HG03045 (cell line): Measurements from ENCODE around the gene PPP1R13L.

ENCODE experiments used
- ATAC-seq: cut with Tn5 transposase; IDR thresholded peaks from one replicate; pipeline ENCODE4 v1.9.1; 2021; ENCODE audit warnings: mild to moderate bottlenecking, moderate library complexity; ENCODE audit not compliant: unreplicated experiment

Gene PPP1R13L

DNA sequence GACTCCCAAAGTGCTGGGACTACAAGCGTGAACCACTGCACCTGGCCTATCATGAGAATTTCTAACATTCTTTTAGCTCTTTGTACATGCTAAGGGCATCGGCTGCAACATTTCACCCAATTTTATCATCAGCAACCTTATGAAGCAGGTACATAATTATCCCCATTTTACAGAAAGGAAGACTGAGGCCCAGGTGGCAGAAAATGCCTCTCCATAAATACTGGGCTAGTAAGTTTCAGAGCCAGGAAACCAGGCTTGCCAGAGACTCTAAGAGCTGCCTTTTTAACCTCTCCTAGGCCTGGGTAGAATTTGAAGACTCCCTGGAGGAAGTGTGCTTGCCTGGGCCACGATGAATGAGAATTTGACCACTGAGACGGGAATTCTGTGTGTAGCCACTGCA is 36.7 kb downstream of the PPP1R13L start:
- no peak for ATAC-seq

DNA sequence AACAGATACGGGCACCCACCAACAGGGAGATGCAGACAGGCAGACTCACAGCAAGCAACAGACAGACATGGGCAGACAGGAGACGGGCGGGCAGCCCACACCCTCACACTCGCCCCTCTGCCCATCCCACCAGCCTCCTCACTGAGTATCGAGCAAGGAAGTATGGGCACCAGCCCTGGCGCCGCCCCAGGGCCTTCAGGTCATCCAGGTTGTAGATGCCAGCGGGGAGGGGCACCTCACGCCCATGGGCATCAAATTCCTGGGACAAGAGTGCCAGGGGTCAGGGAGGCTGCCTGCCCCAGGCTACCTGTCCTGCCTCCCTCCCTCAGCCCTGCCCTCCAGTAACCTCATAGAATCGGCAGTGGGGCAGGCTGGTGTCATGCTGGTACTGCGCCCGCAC is 40.2 kb downstream of the PPP1R13L start:
- no peak for ATAC-seq

DNA sequence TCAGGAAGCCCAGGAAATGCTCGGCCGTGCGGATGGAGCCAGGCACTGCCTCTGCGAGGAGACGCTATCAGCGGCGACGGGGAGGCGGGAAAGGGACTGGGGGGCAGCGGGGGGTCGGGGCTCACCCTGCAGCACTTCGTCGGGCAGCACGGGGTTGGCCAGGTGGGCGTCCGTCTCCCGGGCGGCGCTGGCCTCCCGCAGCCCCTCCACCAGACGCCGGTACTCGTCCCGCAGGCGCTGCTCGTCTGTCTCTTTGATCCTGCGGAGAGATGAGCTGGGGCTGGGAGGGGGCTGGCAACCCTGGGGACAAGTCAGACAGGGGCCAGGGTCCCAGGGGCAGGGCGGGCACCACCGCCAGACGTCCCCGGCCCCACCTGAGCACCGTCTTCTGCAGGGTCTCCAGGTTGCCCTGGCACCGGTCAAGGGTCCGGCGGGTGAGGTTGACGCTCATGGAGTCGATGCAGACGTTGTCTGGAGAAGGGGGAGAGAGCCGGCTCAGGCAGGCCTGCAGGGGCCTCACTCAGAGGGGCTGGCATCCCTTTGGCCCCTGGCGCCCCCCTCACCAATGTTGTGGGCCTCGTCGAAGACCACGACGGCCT is 40.9 kb downstream of the PPP1R13L start:
- ATAC-seq = no peak

DNA sequence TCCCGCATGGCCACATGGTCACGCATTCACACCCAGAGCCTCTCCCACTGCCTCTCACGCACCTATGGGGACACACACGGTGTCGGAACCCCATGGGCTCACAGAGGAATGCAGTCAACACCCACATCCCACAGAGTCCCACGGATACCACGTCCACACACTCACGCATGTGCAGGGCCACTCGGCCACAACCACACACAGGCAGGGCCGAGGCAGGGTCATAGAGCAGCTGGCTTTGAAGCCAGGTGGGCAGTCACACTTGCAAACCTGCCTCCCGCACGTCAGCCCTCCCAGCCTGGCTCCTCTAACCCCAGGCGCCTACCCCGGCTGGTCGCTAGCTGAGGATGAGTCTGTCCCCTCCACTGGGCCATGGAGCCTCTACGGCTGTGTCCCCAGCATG is 42.6 kb downstream of the PPP1R13L start:
- no peak for ATAC-seq

DNA sequence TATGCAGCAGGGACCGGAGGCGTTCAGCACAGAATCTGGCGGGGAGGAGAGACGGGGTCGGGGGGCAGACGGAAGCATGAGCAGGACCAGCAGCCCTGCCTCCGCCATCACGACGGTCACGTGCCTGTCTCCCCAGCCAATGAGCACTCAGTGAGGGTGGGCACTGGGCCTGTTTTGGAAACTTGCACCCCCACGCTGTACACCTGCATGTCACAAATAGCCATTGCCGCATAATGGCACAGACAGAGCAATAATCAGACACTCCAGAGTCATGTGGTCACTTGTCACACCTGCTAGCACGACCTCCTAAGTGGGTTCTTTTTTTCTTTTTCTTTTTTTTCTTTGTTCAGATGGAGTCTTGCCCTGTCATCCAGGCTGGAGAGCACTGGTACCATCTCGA is 43.3 kb downstream of the PPP1R13L start:
- ATAC-seq = no peak

DNA sequence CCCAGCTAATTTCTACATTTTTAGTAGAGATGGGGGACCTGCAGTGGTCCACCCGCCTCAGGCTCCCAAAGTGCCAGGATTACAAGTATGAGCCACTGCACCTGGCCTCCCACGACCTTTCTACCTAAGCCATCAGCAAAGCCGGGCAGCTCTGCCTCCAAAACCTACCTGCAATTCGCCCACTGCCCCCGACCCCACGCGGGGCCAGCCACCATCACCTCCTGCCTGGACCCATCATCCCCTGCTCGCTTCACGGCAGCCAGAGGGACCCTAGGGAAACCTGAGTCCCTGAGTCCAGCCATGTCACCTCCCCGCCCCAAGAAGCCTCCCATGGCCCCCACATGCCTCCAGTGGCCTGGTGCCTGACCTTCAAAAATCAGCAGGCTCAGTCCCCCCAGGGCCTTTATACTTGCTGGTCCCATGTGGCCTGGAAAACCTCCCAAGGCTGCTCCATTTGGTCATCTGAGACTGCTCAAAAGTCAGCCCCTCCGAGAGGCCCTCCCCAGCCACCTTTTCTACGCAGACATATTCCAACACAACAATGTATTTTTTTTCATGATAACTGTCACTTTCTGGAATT is 46.6 kb downstream of the PPP1R13L start:
- no peak for ATAC-seq

DNA sequence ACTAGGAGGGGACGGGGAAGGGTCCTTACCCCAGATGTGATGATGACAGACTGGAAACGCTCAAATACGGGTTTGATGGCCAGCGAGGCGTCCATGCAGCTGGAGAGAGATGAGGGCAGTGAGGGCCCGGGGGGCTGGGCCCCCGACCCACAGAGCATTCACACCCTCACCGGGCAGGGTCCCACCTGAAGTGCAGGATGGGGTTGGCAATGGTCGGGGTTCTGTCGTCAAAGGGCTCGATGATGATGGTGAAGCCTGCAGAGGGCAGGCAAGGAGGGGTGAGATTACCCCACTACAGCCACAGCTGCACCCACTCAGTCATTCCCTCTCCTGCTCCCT is 47.5 kb downstream of the PPP1R13L start:
- no peak for ATAC-seq

DNA sequence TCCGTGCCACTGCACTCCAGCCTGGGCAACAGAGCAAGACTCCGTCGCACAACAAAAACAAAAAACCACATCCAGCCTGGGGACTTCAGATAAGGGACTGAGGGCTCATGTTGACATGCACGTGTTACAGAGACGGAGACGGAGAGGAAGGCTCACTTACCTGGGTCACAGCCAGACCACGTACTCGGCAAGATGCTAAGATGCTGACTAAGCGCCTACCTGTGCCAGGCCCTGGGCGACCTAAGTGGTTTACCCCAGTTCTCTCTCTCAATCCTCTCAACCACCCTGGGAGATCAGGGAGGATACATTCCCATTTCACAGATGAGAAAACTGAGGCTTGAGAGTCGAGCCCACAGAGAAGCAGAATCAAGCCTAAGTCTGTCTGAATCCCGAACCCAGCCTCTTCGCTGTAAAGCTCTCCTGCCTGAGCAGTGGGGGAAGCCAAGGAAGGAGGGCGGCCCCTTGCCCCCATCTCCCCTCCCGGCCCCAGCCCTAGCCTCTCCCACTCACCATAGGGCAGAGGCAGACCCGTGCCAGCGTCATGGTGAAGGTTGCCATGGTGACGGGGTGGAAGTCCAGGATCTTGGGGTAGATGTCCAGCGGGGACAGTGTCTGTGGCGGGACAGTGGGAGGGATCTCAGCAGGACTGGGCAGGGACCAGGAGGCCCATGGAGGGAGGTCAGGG is 48.0 kb downstream of the PPP1R13L start:
- ATAC-seq = no peak

DNA sequence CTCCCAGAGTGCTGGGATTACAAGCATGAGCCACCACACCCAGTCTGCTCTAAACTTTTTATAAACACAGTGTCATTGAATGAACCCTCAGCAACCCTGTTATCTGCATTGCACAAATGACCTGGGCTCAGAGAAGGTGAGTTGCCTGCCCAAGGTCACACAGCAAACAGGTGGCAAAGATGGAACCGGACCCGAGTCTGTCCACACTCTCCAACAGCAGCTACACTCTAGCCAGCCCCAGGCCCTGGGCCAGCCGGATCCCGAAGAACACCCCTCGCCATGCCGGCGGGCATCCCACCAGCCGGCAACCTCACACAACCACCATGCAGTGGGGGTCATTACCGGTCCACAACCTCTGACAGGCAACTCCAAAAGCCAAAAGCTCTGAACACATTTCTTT is 49.0 kb downstream of the PPP1R13L start:
- no peak for ATAC-seq

DNA sequence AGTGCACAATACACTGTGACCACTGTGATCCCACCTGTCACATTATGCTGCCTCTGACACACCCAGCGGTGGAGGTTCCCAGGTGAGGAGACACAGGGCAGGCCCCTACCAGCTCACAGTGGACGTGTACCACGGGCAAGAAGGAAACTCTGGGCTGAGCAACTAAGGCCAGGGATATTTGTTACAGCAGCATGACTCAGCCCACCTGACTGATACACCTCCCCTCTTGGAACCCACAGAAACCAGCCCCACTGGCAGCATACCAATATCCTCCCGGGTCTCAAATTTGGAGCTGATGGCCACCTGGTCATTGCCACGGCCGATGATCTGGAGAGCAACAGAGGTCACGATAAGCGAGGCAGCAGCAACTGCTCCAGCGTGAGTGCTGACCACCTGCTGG is 49.5 kb downstream of the PPP1R13L start:
- no peak for ATAC-seq

DNA sequence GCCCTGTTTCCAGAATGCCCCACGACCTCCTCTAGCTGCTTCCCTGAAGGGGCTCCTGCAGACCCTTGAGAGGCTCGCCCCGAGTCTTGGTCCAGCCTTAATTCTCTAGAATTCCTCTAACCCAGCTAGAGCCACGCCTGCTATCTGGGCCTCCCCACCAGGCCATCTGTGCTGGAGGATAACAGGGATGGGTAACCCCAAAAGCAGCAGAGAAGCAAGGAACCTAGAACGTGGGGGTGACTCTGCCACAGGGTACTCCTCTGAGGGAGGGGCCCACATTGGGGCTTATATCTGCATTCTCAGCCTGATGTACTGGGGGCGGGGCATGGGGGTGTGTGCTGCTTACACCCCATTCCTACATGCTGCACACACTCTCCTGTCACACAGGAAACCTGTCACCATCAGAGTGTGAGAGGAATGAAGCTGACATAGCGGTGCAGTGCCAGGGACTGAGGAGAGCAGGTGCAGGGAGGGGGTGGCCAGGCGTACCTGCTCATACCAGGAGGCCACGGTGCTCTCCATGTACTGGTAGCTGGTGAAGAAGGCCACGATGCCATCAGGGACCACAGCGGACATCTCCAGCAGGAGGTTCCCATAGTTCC is 50.5 kb downstream of the PPP1R13L start:
- ATAC-seq = no peak

DNA sequence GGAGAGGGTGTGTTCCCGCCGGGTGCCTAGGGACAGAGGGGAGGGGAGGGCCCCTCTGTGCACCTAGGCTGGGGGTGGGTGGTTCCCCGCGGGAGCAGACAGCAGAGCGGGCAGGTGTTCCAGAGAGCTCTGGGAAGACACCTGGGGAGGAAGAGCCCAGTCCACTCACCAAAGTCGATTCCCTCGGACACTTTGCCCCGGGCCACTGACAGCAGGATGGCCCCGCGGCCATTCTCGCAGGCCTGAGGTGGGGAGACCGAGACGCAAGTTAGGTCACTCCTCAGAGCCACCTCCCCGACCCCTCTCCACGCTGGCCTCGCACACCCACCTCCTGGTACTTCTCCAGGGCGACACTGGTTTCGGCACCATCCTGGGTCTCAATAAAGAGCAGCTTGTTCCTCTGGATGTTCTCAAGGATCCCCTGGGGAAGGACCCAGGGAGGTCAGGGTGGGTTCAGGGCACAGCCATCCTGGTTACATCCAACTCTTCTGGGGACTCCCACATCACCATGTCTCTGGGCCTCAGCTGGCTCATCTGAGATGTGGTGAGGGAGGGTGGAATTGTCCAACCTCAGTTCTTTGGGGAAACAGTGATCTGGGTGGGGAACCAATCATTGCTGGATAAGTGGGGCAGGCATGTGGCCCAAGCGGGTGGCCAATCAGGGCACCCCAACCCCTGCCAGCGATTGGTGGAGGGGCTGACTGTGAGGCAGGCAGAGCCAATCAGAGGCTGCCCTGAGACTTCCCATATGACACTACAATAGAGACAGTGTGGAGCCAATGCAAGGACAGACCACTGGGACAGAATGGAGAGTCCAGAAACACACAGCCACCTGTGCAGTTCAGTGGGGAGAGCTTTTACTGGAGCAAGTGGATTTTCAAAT is 51.7 kb downstream of the PPP1R13L start:
- no peak for ATAC-seq

DNA sequence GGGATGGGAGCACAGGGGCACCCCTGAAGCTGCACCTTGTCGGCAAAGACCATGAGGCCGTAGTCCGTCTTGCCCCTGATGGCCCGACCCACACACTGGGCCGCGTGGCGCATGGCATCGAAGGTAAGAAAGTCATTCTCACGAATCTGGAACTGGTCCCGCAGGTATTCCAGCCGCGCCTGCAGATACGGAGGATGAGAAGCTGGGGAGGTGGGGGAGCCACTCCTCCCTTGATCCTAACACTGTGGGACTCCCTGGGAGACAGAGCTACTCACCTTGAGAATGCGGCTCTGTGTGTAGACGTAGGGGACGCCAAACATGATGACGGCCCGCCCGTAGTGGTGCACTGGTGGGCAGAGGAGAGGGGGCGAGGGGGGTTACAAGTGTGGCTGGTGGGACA is 52.4 kb downstream of the PPP1R13L start:
- no peak for ATAC-seq

DNA sequence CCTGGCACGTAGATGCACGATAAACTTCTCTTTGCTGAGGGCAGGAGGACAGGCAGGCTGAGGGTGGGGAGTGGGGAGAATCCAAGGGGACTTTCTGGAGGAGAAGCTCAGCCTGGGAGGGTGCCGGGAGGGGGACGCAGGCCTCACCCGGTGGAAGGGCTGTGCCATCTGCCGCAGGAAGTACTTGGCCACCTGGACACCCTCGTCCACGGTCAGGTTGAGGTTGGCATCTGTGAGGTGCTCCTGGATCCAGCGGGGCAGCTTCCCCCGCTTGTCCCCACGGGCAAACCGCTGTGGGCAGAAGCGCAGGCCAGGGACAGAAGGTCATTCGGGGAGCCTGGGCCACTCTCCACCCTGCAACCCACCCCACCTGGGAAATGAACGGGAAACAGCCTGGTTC is 52.8 kb downstream of the PPP1R13L start:
- no peak for ATAC-seq

DNA sequence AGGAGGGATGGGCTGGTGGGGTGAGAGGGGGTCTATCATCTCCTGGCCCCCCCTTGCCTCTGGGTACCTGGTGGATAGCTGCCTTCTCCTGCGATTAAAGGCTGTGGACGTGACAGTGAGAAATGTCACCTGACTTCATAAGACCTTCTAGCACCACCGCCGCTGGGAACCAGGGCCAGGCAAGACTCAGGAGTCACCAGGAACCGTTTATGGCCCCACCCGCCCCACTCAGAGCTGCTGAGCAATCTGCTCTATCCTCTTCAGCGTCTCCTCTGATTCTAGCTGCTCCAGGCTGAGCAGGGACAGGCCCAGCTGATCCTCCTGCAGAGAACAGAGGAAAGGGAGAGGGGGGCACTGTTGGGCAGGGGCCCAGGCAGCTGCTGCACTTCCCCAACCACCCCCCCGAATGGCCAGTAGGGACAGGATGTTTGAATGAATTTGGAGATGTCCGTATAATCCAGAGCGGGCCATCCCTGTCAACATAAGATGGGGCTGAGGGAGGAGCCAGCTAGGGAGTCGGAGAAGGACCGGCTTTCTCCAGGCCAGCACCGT is 53.4 kb downstream of the PPP1R13L start:
- no peak for ATAC-seq

DNA sequence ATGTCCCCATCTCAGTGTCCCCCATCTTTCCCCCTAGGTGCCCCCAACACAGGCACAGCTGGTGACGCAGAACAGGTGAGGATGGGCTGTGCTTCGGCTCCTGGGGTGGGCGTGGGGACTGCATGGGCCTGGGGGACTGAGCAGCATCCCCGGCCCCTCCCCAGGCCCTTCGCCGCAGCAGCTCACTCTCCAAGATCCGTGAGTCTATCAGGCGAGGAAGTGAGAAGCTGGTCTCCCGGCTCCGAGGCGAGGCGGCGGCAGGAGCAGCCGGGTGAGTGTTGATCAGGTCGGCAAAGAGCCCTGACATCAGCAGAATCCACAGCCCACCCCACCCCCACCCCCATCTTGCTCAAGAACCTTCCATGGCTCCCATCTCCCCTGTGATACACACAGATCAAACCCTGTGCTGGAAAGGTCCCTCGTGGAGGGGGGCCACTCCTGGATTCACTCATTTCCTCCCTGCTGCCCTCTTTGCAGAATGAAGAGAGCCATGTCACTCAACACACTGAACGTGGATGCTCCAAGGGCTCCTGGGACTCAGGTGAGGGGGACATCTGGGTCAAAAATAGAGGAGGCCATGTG is 54.3 kb downstream of the PPP1R13L start:
- no peak for ATAC-seq

DNA sequence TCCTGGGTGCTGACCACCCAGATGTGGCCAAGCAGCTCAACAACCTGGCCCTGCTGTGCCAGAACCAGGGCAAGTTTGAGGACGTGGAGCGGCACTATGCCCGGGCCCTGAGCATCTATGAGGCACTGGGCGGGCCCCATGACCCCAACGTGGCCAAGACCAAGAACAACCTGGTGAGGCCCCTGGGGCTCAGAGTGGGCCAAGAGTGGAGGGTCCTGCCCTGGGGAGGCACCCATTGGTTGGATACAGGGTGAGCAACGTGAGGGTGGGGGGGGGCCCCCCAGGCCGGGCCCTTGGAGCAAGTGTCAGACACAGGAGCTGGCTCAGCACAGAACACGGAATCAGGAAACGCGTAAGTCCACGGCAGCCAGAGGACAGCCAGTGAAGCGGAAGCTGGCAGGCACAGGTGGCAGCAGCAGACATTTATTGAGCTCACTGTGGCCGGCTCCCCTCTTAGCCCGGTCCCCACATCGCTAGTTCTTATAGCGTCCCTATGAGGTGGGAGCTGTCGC is 55.4 kb downstream of the PPP1R13L start:
- ATAC-seq = no peak

DNA sequence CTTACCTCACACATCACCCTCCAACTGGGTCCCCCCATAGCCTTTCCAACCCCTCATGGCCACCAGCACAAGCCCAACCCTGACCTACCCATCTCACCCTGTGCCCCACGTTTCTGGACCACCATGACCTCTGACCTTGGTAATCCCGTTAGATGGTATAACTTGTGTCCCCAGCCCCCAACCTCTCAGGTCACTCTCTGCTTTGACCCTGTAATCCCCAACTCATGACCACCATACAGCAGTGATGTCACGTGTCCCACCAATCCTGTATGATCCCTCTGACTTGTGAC is 55.8 kb downstream of the PPP1R13L start:
- ATAC-seq = no peak

DNA sequence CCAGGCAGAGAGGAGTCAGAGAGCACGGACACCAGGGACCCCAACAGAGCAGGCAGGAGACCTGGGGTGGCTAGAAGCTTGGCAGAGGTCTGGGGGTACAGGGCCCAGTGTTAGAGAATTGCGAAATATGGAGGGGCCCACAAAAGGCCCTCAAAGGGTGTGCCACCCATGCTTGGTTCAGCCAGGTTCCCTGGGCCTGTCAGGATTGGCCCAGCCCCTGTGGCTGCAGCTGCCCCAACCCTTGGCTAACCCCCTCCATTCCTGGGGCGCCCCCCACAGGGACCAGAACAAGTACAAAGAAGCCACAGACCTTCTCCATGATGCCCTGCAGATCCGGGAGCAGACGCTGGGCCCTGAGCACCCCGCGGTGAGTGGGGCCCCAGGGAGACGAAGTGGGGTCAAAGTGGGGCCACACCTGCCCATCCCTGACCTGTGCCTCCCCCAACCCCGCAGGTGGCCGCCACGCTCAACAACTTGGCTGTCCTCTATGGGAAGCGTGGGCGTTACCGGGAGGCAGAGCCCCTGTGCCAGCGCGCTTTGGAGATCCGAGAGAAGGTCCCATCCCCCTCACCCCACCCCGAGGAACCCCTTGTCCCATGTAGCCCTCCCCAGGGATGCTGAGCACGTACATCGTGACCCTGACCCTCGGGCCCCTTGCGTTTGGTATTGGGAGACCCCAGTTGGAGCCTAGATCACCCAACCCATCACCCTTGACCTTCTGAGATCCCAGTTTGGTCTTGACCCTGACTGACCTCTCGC is 56.3 kb downstream of the PPP1R13L start:
- no peak for ATAC-seq
